HG02623 (cell line): ENCODE data around the gene HNRNPM.
"Not testable (repeated sequence)": the region's sequence is repeated elsewhere in the genome, so short reads cannot be mapped to it uniquely, and the experiment has no call there.

Source experiments
- ATAC-seq: cut with Tn5 transposase; IDR thresholded peaks from one replicate; pipeline ENCODE4 v1.9.1; 2021; ENCODE audit warnings: moderate library complexity; ENCODE audit not compliant: unreplicated experiment

Gene HNRNPM

DNA sequence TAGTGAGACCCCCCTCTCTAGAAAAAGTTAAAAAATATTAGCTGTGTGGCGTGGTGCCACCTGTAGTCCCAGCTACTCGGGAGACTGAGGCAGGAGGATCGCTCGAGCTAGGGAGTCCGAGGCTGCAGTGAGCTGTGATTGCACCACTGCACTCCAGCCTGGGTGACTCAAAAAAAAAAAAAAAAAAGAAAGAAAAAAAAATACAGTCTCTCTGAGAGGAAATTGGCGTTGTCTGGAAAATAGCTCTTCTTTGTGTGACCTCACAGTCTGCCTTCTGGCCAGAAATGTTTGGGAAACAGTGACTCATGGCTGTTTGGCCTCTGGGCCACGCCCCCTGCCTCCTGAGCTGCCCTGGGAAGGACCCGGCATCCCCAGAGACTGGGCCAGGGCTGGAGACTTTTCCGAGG, 21.0 kb upstream of the HNRNPM start:
- ATAC-seq, result no peak

DNA sequence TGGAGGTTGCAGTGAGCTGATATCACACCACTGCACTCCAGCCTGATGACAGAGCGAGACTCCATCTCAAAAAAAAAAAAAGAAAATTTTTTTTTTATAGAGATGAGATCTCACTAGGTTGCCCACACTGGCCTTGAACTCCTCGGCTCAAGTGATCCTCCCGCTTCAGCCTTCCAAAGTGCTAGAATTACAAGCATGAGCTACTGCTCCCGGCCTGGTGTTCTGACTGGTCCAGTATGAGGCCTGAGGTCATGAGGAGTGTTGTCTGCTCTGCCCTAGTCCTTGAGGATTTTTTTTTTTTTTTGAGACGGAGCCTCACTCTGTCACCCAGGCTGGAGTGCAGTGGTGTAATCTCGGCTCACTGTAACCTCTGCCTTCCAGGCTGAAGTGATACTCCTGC, 19.4 kb upstream of the HNRNPM start:
- not testable (repeated sequence) for ATAC-seq

DNA sequence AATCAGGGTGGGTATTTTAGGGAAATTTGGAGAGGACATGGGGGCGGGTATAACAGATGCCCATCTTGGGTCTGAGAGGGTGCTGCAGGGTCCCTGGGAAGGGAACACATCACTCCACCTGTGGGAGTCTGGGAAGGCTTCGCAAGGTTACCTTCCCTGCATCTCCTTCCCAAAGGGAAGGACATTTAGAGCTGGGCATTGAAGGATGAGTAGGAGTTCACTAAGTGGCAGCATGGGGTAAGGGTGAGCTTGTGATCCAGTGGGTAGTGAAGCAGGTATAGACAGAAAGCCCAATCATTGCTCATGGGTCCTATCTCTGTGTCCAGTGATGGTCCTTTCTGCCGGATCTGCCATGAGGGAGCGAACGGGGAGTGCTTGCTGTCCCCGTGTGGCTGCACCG, 18.5 kb upstream of the HNRNPM start:
- ATAC-seq, result no peak

DNA sequence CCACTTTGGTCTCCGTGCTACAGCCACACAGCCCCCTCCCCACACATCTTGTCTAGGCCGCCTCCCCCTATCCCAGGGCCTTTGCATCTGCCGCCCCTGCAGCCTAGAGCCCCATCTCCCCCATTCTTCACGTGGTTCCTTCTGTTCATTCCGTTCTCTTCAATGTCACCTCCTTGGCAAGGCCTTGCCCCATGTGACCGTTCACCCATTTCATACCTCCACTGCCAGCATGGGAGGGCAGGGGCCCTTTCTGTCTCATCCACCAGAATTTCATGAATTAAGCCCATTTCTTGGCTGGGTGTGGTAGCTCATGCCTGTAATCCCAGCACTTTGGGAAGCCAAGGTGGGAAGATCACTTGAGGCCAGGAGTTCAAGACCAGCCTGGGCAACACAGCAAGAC, 15.7 kb upstream of the HNRNPM start:
- no peak for ATAC-seq

DNA sequence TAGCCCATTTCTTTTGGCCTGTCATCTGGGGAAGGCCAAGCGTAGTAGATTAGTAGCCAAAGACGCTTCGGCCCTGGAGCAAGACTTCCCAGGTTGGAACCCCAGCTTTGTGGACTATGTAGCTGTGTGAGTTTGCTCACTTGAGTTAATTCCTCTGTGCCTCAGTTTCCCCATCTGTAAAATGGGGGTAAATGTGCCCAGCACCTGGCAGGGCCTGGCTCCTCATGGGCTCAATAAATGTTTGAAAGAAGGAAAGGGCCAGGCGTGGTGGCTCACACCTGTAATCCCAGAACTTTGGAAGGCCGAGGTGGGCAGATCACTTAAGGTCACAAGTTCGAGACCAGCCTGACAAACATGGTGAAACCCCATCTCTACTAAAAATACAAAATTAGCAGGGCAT, 14.9 kb upstream of the HNRNPM start:
- no peak for ATAC-seq

DNA sequence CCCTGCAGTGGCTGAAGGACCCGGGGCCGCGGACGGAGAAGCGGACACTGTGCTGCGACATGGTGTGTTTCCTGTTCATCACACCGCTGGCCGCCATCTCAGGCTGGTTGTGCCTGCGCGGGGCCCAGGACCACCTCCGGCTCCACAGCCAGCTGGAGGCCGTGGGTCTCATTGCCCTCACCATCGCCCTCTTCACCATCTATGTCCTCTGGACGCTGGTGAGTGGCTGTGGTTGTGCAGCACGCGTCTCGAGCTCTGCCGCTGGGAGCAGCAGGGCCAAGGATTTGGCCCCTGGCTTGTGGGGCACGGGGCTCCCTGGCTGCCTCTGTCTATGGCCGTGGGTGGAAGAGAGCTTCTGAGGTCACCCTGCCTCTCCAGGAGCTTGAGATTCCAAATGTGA, 14.1 kb upstream of the HNRNPM start:
- ATAC-seq, result no peak

DNA sequence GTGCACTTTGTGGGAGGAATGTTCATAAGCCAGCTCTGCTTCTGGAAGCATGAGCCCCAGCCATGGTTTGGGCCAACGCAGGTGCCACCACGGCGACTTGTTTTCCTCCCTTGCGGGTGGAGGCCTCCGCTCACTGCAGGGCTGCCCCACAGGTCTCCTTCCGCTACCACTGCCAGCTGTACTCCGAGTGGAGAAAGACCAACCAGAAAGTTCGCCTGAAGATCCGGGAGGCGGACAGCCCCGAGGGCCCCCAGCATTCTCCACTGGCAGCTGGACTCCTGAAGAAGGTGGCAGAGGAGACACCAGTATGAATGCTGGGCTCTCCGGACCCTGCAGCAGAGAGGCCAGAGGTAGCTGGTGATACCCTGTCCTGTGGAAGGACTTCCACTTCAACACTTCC, 6.5 kb upstream of the HNRNPM start:
- ATAC-seq, result no peak

DNA sequence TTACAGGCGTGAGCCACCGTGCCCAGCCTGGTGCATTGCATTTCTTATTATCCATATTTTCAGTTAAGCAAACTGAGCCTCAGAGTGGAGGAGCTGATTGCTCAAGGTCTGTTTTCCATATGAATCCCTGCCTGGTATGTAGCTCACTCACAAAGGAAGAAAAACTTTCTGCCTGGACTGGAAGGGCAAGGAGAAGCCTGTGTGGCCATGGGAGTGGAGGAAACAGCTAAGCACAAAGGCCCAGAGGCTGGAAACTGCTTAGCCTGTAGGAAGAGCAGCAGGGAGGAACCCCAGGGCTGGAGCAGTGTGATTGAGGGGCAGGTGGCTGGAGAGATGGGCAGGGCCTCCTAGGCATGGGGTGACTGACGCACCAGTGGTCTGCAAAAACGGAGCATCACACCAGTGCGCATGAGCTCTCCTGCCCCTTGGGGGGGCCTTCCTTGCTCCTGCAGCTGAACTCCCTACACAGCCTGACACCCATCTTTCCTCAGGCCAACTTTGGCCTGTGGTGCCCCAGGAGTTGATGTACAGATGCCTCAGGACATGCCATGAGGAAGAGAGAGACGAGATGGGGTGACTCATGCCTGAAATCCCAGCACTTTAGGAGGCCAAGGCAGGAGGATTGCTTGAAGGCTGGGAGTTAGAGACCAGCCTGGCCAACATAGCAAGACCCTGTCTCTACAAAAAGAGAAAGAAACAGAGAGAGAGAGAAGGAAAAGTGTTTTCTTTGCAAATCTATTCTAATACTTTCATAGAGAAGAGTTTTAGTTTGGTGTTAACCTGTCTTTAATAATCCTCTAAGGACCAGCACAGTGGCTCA, 2.8 kb upstream of the HNRNPM start:
- no peak for ATAC-seq

DNA sequence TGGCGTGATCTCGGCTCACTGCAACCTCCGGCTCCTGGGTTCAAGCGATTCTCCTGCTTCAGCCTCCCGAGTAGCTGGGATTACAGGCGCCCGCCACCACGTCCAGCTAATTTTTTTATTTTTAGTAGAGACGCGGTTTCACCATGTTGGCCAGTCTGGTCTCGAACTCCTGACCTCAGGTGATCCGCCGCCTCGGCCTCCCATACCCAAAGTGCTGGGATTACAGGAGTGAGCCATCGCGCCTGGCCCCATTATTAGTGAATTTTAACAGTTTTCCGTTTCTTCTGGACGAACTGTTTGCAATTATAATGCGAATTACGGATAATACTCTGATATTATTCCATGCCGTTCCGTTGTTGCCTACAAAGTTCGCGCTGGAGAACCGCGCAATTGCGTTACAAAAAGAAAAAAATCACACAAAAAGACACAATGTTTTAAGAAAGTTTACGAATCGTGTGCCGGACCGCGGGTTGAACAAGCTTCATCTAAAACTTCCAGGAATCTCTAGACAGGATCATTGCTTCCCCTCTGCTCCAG, 567 bp upstream of the HNRNPM start:
- ATAC-seq, result not testable (repeated sequence)

DNA sequence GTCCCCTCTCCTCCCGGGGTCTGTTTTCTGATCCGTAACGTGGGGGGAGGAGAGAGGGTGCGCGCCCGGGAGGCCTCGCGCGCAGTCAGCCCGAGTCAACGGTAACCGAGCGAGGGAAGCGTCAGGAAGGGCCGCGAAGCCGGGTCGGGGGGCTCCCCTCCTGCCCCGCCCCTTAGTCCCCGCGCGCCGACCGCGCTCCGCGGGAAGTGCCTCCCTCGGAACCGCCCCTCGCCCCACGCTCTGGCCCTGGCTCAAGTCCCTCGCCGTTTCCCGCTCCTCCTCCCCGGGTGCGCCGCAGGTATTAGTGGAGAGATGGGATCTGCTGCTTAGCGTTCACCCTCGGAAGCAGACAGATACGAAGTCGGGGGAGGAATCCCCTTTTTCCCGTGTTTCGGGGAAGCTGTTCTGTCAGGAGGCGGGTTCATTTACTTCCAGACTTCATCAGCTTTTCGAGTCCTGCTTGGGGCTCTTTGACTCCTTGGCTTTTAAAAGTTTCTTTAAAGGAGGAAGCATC, 770 bp downstream of the HNRNPM start:
- ATAC-seq, result peak; percentile 26

DNA sequence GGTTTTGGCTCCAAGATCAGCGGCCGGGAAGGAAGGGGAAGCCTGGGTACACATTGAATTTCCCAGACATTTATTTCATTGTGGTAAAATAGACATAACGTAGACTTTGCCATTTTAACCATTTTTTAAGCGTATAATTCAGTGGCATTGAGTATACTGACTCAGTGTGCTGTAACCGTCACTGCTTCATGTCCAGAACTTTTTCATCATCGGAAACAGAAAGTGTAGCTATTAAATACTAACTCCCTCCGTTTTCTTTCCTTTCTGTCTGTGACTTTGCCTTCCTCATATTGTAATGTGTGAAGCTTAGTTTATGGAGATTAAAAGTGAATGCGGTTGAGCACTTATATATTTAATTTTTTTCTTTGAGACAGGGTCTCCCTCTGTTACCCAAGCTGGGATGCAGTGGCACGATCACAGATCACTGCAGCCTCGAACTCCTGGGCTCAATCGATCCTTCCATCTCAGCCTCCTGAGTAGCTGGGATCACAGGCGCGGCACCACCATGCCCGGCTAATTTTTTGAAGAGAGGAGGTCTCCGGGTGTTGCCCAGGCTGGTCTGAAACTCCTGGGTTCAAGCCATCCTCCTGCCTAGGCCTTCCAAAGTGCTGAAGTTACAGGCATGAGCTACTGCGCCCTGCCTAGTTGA, 1.4 kb downstream of the HNRNPM start:
- ATAC-seq, result no peak

DNA sequence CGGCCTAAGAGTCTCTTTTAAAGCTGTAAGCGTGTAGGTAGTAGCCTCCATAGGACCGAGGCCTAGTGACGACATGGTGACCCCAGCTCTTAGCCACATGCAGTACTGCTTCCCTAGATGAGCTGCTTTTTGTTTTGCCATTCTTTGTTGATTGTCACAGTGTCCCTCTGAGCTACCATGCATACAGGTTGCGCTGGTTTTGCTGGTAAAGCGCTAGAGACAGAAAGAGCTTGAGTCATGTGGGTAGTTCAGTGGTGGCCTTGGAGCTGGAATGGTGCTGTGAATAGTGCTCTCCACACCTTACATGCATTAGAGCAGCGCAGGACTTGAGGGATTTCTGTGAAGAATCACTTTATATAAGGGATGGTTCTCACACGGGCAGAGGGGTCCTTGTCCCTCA, 5.1 kb downstream of the HNRNPM start:
- ATAC-seq, result no peak

DNA sequence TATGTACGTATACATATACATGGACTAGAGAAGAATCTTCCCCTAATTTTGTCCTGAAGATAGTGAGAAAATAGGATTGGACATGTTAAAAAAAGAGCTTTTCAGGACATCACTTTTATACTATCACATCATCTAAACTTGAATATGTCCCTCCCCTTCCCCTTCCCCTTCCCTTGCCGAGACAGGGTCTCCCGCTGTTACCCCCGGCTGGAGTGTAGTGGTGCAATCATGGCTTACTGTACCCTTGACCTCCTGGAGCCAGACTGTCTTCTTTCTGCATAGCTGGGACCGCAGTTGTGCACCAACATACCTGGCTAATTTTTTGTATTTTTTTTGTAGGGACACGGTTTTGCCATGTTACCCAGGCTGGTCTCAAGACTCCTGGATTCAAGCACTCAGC, 6.6 kb downstream of the HNRNPM start:
- no peak for ATAC-seq

DNA sequence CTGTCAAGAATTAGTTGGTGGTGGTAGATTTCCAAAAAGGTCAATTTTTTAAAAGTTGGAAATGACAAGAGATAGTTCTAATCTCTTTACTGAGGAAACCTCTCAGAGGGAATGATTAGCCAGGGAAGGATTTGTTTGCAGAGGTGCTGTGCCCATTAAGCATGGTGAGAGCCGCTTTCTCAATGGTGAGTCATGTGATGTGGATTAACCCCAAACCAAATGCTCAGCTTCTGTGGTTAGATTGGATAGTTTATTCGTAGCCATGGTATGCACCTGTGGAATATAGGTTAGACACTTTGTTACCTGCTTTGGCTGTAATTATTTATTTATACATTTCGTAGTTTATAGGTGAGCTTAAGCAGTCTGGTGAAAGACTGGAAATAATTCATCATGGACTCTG, 7.1 kb downstream of the HNRNPM start:
- no peak for ATAC-seq

DNA sequence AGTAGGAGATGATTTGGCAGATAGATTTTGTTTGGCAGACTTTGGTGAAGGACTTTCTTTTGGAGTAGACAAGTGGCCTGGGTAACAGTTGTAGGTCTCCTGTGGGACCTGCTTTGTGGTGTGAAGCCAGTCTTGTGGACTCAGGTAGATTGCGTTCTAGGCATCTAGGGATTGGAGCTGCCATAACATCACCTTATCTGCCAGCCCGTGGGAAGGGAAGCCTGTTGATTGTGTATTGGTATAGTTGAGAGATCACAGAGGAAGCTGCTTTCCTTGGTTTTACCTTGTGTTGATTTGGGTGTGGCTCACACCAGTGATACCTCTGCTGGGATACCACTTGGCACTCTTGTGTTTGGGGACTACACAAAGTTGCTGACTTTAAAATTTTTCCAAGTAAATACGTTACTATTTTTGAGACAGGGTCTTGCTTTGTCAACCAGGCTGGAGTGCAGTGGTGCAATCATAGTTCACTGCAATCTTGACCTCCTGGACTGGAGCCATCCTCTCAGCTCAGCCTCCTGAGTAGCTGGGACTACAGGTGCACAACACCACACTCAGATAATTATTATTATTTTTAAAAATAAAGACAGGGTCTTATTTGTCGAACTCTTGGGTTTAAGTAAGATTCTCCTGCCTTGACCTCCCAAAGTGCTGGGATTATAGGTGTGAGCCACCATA, 7.8 kb downstream of the HNRNPM start:
- ATAC-seq, result no peak

DNA sequence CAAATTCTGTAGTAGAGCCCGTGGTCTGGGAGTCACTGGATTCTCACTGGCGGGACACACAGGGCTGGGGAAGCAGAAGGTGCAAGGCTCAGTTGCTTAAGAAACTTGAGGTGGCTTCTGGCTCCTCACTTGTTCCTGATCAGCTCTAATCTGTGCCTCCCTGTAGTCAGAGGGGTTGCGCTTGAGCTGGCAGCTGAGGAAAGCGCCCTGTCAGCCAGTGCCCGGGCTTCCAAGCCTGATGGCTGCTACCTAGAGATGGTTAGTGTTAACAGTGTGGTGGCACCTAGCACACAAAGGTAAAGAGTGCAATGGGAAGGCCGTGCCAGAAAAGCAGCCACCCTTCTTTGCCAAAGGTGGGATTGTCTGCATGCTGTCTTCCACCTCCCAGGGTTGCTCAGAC, 8.8 kb downstream of the HNRNPM start:
- no peak for ATAC-seq

DNA sequence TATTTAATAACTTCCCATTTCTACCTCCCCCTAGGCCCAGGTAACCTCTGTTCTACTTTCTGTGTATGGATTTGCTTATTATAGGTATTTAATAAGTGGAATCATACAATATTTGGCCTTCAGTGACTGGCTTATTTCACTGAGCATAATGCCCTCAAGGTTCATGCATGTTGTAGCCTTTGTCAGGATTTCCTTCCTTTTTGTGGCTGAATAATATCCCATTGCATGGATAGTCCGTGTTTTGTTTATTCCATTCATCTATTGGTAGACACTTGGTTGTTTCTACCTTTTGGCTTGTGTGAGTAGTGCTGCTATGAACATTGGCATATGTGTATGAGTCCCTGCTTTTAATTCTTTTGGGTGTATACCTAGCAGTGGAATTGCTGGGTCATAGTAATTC, 9.4 kb downstream of the HNRNPM start:
- no peak for ATAC-seq

DNA sequence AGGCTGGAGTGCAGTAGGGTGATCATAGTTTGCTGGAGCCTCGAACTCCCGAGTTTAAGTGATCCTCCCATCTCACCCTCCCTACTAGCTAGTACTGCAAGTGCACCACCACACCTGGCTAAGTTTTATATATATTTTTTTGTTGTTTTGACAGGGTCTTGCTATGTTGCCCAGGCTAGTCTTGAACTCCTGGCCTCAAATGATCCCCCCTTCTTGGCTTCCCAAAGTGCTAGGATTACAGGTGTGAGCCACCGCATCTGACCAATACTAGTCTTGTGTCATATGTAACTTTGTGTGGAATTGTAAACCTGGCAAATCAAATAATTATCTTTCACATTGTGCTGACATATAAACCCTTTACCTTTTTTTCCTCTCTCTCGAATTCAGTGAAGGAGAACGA, 10.2 kb downstream of the HNRNPM start:
- no peak for ATAC-seq

DNA sequence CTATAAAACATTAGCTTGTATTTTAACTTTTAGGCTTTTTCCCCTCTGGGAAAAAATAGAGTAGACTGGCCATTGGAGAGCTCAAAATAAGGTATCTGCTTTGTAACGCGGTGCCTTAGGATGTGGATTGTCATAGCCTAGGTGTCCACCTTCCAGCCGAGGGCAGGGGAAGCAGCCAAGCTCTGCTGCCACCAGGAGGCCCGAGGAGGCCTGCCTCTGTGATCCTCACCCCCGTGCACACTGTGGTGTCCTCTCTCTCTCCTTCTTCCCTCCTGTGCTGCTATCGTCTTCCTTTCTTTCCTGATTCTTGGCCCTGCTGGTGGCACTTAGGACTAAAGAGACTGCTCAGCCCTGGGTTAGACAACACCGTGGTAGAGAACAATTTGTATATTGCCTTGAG, 11.3 kb downstream of the HNRNPM start:
- ATAC-seq, result no peak

DNA sequence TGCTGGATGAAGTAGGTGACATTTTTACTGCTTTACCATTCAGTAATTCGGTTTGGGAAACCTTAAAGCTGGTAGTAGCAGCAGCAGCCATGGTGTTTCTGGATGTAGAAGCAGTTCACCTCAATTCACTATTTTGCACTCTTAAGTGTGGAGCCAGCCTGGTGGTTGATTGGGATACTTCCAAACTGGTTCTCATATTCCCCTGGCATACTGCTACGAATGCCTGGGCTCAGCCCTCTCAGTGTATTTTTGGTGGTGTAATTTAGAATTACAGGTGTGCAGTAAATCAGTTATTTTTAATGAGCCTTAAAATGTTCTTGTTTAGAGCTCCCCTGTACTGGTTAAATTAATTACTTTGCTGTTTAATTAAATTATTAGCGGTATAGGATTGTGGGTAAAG, 12.4 kb downstream of the HNRNPM start:
- ATAC-seq, result no peak

DNA sequence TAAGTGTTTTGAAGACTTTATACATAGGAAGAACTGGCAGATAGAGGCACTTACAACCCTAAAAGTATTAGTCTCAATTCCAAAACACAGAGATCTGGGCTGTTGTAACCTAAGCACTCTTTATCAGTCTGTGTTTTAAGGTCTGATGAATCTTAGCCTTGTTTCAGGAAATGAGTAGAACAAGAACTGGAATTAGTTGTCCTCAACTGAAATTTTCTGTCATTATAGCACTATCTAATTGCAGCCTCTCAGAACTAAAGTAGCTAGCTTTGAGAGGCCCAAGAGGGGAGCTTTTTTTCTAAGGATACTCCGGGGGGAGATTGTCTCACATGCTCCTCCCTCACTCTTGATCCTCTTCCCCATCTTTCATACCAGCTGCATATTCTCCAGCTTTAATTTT, 13.1 kb downstream of the HNRNPM start:
- ATAC-seq, result no peak

DNA sequence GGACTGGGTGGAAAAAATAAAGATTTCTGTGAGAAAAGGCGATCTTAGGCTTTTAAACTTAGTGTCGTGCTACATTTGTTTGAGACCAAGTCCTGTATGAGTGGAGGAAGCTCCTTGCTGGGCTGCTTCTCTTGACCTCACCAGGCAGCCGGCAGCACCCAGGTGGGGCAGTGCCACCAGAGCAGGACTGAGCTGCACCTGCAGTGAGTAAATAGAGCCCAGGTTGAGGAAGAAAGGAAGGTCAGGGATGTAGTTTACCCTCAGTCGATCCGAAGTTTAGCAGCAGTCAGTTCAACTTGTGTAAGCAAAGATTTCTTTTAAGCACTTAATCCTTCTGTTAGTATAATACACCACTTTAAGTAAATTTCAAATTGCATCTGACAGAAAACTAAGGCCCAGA, 13.6 kb downstream of the HNRNPM start:
- no peak for ATAC-seq
